ENCODE measurements around the gene NDUFS7. TPM values are rescaled to one million over a fixed set of nuclear protein-coding genes. Genes with fewer than 3 reads are reported as not detected.

The NDUFS7 gene
- total RNA-seq, 1 donor from 2014 or later, result 84.3 TPM

DNA sequence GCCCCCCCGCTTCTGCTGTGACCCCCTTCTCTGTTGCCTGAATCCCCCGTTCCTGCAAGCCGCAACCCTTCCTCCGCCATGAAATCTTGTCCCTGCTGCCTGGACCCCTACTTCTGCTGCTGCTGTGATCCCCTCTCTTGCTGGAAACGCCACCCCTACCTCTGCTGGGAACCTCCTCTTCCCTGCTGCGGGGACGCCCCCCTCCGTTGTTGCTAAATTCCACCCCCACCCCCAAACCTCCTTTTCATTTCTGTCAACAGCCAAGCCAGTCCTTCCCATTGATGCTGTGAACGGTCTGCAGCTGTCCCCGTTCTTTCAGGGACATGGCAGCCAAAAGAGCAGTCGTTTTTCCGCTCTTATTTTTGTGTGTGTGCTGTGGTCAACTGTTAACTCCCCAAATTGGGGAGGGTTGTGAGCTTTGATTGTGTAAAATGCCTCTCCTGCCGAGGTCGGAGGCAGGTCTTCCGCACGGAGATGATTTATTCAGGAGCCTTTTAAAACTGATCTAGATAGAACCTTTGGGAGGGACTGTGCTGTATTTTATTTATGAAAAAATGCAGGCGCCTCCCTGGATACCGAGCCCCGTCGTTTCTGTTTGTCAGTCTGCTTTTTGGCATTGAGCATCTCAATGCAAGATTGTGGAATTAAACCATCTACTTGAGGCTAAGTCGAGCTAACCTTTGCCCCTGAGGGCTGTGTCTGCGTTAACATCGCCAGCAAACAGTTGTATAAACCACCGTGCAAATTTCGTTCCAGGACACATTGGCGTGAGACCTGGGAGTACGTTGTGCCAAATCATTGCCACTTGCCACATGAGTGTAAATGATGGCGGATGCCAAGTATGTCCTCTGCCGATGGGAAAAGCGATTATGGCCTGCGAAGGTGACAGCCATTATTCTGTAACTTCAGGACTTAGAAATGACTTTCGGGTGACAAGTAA lies 27.9 kb upstream of the NDUFS7 start:
- TF ChIP-seq, protein P1, sequence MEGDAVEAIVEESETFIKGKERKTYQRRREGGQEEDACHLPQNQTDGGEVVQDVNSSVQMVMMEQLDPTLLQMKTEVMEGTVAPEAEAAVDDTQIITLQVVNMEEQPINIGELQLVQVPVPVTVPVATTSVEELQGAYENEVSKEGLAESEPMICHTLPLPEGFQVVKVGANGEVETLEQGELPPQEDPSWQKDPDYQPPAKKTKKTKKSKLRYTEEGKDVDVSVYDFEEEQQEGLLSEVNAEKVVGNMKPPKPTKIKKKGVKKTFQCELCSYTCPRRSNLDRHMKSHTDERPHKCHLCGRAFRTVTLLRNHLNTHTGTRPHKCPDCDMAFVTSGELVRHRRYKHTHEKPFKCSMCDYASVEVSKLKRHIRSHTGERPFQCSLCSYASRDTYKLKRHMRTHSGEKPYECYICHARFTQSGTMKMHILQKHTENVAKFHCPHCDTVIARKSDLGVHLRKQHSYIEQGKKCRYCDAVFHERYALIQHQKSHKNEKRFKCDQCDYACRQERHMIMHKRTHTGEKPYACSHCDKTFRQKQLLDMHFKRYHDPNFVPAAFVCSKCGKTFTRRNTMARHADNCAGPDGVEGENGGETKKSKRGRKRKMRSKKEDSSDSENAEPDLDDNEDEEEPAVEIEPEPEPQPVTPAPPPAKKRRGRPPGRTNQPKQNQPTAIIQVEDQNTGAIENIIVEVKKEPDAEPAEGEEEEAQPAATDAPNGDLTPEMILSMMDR (IDR thresholded peaks at IDR 0.05), result no peak
- DNase-seq, result no peak
- CTCF ChIA-PET, result no interaction called here
- peak overlapping the region; percentile 86 for H3K4me3 Mint-ChIP-seq
- peaks cover 43% of the 10 kb centered on the region for H3K36me3 Mint-ChIP-seq (ENCODE audit: low read depth)
- H3K27me3 Mint-ChIP-seq, result no peaks in the 10 kb centered on the region
- POLR2A ChIA-PET, result interaction anchor here (0.6 to 0.7 kb wide), 2 partner anchors 9 to 38 kb away, joined by 3 to 13 read pairs; no protein-coding TSS in a partner anchor
- peaks cover 13% of the 10 kb centered on the region for H3K4me1 Mint-ChIP-seq
- H3K9me3 Mint-ChIP-seq, result no peaks in the 10 kb centered on the region
- intact Hi-C loops (cut with micrococcal nuclease), result loop anchor here (5.0 kb wide), 1 partner anchor 79 kb away; the partner anchor contains the start of gene FAM174C
- peak overlapping the region; percentile 70 for H3K27ac Mint-ChIP-seq
- ATAC-seq (ENCODE audit: low read depth), result no peak

DNA sequence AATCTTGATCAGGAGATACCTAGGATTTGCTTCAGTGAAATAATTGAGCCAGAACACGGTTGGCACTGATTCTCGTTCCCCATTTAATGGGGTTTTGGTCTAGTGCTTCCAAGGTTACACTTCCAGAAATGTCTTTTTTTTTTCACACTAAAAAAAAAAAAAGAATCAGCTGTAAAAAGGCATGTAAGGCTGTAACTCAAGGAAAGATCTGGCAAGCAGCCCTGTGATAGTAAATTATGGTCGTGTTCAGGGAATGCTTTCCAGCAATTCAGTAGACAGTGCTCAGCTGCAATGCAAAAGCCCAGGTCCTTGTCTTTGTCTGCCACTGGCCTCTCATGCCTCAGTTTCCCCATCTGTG lies 27.2 kb upstream of the NDUFS7 start:
- intact Hi-C loops (cut with micrococcal nuclease), result loop anchor here (5.0 kb wide), 1 partner anchor 79 kb away; the partner anchor contains the start of gene FAM174C
- H3K9me3 Mint-ChIP-seq, result no peaks in the 10 kb centered on the region
- no peaks in the 10 kb centered on the region for H3K27me3 Mint-ChIP-seq
- ATAC-seq (ENCODE audit: low read depth) (no peak), DNase-seq (no peak)
- TF ChIP-seq, protein P1 (IDR thresholded peaks at IDR 0.05), result no peak
- H3K27ac Mint-ChIP-seq, result no peak overlapping the region
- H3K4me1 Mint-ChIP-seq, result peaks cover 18% of the 10 kb centered on the region
- peak overlapping the region; percentile 86 for H3K4me3 Mint-ChIP-seq
- H3K36me3 Mint-ChIP-seq (ENCODE audit: low read depth), result peaks cover 50% of the 10 kb centered on the region
- POLR2A ChIA-PET, result interaction anchor here (0.6 kb wide), 2 partner anchors 10 to 39 kb away, joined by 3 to 5 read pairs; no protein-coding TSS in a partner anchor
- CTCF ChIA-PET, result no interaction called here

DNA sequence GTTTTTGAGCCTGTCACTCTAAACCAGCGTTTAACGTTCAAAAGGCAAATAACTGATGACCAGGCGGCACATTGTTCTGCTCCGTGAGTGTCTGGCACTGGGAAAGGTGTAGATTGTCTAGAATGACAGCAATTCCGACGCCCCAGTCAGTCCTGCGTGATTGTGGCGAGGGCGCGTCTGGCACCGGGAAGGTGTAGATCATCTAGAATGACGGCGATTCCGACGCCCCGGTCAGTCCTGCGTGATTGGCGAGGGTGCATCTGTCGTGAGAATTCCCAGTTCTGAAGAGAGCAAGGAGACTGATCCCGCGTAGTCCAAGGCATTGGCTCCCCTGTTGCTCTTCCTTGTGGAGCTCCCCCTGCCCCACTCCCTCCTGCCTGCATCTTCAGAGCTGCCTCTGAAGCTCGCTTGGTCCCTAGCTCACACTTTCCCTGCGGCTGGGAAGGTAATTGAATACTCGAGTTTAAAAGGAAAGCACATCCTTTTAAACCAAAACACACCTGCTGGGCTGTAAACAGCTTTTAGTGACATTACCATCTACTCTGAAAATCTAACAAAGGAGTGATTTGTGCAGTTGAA lies 26.1 kb upstream of the NDUFS7 start:
- H3K4me1 Mint-ChIP-seq, result peaks cover 29% of the 10 kb centered on the region
- no peak overlapping the region for H3K4me3 Mint-ChIP-seq
- H3K27ac Mint-ChIP-seq, result no peak overlapping the region
- intact Hi-C loops (cut with micrococcal nuclease), result loop anchor here (5.0 kb wide), 1 partner anchor 80 kb away; the partner anchor contains the start of gene FAM174C
- TF ChIP-seq, protein P1 (IDR thresholded peaks at IDR 0.05), result no peak
- no peaks in the 10 kb centered on the region for H3K9me3 Mint-ChIP-seq
- DNase-seq (no peak), ATAC-seq (ENCODE audit: low read depth) (no peak)
- H3K36me3 Mint-ChIP-seq (ENCODE audit: low read depth), result peaks cover 60% of the 10 kb centered on the region
- POLR2A ChIA-PET, result interaction anchor here (0.5 to 1.6 kb wide), 2 partner anchors 26 to 254 kb away, joined by 3 to 4 read pairs; partner anchors contain the start of gene GPX4
- CTCF ChIA-PET, result no interaction called here
- no peaks in the 10 kb centered on the region for H3K27me3 Mint-ChIP-seq

DNA sequence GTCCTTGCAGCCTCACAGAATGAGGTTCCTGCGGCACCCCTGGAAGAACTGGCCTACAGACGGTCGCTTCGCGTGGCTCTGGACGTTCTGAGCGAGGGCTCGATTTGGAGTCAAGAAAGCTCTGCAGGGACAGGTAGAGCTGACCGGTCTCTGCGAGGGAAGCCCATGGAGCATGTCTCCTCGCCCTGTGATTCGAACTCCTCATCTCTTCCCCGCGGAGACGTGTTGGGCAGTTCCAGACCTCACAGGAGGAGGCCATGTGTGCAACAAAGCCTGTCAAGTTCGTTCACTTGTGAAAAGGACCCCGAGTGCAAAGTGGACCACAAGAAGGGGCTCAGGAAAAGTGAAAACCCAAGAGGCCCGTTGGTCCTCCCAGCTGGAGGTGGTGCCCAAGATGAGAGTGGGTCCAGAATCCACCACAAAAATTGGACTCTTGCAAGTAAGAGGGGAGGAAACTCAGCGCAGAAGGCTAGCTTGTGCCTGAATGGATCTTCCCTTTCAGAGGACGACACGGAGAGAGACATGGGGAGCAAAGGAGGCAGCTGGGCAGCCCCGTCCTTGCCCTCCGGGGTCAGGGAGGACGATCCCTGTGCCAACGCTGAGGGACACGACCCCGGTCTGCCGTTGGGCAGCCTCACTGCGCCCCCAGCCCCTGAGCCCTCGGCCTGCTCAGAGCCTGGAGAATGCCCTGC lies 23.4 kb upstream of the NDUFS7 start:
- CTCF ChIA-PET, result no interaction called here
- Mint-ChIP-seq H3K27me3 (no peaks in the 10 kb centered on the region), H3K36me3 (ENCODE audit: low read depth) (peaks cover 68% of the 10 kb centered on the region), H3K27ac (no peak overlapping the region), H3K9me3 (no peaks in the 10 kb centered on the region), H3K4me1 (peaks cover 47% of the 10 kb centered on the region), H3K4me3 (no peak overlapping the region)
- TF ChIP-seq, protein P1 (IDR thresholded peaks at IDR 0.05), result no peak
- ATAC-seq (ENCODE audit: low read depth) (no peak), DNase-seq (no peak)
- POLR2A ChIA-PET, result interaction anchor here (0.5 kb wide), 1 partner anchor 102 kb away, joined by 5 read pairs; no protein-coding TSS in a partner anchor
- intact Hi-C loops (cut with micrococcal nuclease), result no loop called here
